Measurements from ENCODE around the gene DES. TPM values are rescaled to one million over a fixed set of nuclear protein-coding genes. Genes with fewer than 3 reads are reported as not detected.

The DES gene
- total and polyA plus RNA-seq, 2 donors (not counting 3 experiments of a cell fraction or from before 2014, with no cell fraction given), result not detected

DNA sequence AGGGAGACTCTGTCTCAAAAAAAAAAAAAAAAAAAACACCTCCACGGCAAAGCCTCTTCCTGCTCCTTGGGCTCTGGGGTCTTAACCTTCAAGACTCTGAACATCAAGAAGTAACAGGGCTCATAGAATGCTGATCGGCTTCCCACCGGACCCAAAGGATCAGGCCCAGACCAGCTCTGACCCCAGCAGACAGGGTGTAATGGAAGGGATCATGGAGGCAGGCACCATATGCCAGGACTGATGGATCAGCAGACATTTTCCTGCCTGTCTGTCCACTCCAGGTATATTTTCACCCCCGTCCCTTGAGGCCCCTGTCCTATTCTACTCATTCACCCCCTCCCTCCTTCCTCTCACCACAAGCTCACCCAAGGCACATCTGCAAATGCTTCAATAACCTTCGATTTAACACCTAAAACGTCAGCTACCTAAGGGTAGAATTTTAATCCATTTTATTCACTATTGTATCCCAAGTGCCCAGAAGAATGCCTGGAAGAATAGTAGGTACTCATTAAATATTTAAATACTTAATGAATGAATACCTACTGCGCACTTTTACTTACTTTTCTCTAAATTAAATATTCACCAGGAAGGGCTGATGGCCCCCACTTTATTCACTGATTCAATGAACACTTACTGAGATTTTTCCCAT, 11.9 kb downstream of the DES start:
- POLR2A ChIA-PET, result no interaction called here
- H3K36me3 ChIP-seq (ENCODE audit: control insufficient read depth in 2 of 2, extremely low read depth in 1 of 2, insufficient read depth in 2 of 2, low read length in 2 of 2), result no peaks in the 10 kb centered on the region
- no peak for DNase-seq (ENCODE audit: low read depth, low spot score)
- no peak overlapping the region for H3K4me3 ChIP-seq (replicated peaks in 1 of 3; ENCODE audit: insufficient read depth in 1 of 3, low read depth in 1 of 3, low read length in 3 of 3)
- no peaks in the 10 kb centered on the region for H3K79me2 ChIP-seq (ENCODE audit: control insufficient read depth, insufficient read depth, low read length)
- TF ChIP-seq, protein P1, sequence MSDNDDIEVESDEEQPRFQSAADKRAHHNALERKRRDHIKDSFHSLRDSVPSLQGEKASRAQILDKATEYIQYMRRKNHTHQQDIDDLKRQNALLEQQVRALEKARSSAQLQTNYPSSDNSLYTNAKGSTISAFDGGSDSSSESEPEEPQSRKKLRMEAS (IDR thresholded peaks at IDR 0.05; ENCODE audit: insufficient read depth, insufficient read length), result no peak
- TF ChIP-seq JUN (IDR thresholded peaks at IDR 0.05; ENCODE audit: borderline replicate concordance, insufficient read depth, insufficient read length, low read depth), result no peak
- no peak for TF ChIP-seq POLR2A (IDR thresholded peaks at IDR 0.05; ENCODE audit: low read depth, low read length)
- TF ChIP-seq FOS (IDR thresholded peaks at IDR 0.05; ENCODE audit: borderline replicate concordance, insufficient read depth, low read length), result no peak
- no peak for TF ChIP-seq POLR2AphosphoS5 (IDR thresholded peaks at IDR 0.05; ENCODE audit: insufficient read depth, low read depth, low read length)
- no peak for TF ChIP-seq GATA2 (IDR thresholded peaks at IDR 0.05; ENCODE audit: insufficient read depth, insufficient read length, low read depth, low read length)
- no peak for TF ChIP-seq EZH2 (IDR thresholded peaks at IDR 0.05; ENCODE audit: borderline replicate concordance, low read depth, low read length, severe bottlenecking)
- TF ChIP-seq MYC (IDR thresholded peaks at IDR 0.05; ENCODE audit: low read depth, low read length), result no peak
- TF ChIP-seq, protein P2, sequence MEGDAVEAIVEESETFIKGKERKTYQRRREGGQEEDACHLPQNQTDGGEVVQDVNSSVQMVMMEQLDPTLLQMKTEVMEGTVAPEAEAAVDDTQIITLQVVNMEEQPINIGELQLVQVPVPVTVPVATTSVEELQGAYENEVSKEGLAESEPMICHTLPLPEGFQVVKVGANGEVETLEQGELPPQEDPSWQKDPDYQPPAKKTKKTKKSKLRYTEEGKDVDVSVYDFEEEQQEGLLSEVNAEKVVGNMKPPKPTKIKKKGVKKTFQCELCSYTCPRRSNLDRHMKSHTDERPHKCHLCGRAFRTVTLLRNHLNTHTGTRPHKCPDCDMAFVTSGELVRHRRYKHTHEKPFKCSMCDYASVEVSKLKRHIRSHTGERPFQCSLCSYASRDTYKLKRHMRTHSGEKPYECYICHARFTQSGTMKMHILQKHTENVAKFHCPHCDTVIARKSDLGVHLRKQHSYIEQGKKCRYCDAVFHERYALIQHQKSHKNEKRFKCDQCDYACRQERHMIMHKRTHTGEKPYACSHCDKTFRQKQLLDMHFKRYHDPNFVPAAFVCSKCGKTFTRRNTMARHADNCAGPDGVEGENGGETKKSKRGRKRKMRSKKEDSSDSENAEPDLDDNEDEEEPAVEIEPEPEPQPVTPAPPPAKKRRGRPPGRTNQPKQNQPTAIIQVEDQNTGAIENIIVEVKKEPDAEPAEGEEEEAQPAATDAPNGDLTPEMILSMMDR (IDR thresholded peaks at IDR 0.05; ENCODE audit: extremely low read depth in 1 of 2, insufficient read depth in 1 of 2, low read depth in 1 of 2, low read length in 2 of 2), result no peak
- no peaks in the 10 kb centered on the region for H3K9me3 ChIP-seq (replicated peaks; ENCODE audit: control insufficient read depth, insufficient read depth, low read length)
- no peak overlapping the region for H2AFZ ChIP-seq (ENCODE audit: low read depth, low read length)
- CTCF ChIA-PET, result interaction anchor here (0.9 to 1.6 kb wide), 6 partner anchors 28 to 213 kb away, joined by 3 to 25 read pairs (median 5); a partner anchor contains a TSS
- H3K4me1 ChIP-seq (ENCODE audit: control insufficient read depth, extremely low read depth, insufficient read depth, low read length), result no peaks in the 10 kb centered on the region
- dilution Hi-C loops (cut with MboI; ENCODE audit: extremely low pct_ligation_motif_present, low sequenced_read_pairs) (no loop called here), intact Hi-C loops (cut with micrococcal nuclease) (loop anchor here (1.0 to 2.0 kb wide), 2 partner anchors 12 to 27 kb away; partner anchors contain the start of gene DES)
- FAIRE-seq, result no peak
- no peak overlapping the region for H3K27ac ChIP-seq (ENCODE audit: insufficient read depth, low read depth, low read length)
- H3K9me1 ChIP-seq (replicated peaks; ENCODE audit: control insufficient read depth, extremely low read depth, insufficient read depth, low read length), result no peaks in the 10 kb centered on the region
- no peaks in the 10 kb centered on the region for H4K20me1 ChIP-seq (replicated peaks; ENCODE audit: control insufficient read depth, extremely low read depth, insufficient read depth, low read length)
- BruUV-seq (replicated peaks), result no TSS peak
- no peak overlapping the region for H3K4me2 ChIP-seq (ENCODE audit: insufficient read depth, low read length)
- peaks cover 8 to 12% of the 10 kb centered on the region in 2 experiments for H3K27me3 ChIP-seq (ENCODE audit: control insufficient read depth in 2 of 2, insufficient read depth in 2 of 2, low read length in 2 of 2)
- no peak overlapping the region for H3K9ac ChIP-seq (replicated peaks; ENCODE audit: extremely low read depth, insufficient read depth, low read length)
